ENCODE results near the gene ZNF672. TPM values are rescaled to one million over a fixed set of nuclear protein-coding genes. Genes with fewer than 3 reads are reported as not detected.

Gene ZNF672
- total and polyA plus RNA-seq, 12 donors: 16.1 to 44.4 (median 36.7) TPM

GRCh38 chr1:248856176-248856575 lies 18.2 kb downstream of the ZNF672 start:
- TF ChIP-seq, protein P1, sequence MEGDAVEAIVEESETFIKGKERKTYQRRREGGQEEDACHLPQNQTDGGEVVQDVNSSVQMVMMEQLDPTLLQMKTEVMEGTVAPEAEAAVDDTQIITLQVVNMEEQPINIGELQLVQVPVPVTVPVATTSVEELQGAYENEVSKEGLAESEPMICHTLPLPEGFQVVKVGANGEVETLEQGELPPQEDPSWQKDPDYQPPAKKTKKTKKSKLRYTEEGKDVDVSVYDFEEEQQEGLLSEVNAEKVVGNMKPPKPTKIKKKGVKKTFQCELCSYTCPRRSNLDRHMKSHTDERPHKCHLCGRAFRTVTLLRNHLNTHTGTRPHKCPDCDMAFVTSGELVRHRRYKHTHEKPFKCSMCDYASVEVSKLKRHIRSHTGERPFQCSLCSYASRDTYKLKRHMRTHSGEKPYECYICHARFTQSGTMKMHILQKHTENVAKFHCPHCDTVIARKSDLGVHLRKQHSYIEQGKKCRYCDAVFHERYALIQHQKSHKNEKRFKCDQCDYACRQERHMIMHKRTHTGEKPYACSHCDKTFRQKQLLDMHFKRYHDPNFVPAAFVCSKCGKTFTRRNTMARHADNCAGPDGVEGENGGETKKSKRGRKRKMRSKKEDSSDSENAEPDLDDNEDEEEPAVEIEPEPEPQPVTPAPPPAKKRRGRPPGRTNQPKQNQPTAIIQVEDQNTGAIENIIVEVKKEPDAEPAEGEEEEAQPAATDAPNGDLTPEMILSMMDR (IDR thresholded peaks at IDR 0.05): no peak
- Histone ChIP-seq H3K9me3 (no peaks in the 10 kb centered on the region), H3K27ac (no peak overlapping the region), H3K36me3 (peaks cover 0 to 27% (median 0%) of the 10 kb centered on the region in 9 donors), H3K4me3 (no peak overlapping the region), H3K4me1 (peaks cover 3 to 39% (median 19%) of the 10 kb centered on the region in 9 donors), H3K27me3 (no peaks in the 10 kb centered on the region)
- DNase-seq: no peak
- no peak for ATAC-seq
- 95 to 97% methylated on average over 1 of the region's 1 CpG for WGBS, 2 donors
- intact Hi-C loops (cut with DNase I): no loop called here

DNA sequence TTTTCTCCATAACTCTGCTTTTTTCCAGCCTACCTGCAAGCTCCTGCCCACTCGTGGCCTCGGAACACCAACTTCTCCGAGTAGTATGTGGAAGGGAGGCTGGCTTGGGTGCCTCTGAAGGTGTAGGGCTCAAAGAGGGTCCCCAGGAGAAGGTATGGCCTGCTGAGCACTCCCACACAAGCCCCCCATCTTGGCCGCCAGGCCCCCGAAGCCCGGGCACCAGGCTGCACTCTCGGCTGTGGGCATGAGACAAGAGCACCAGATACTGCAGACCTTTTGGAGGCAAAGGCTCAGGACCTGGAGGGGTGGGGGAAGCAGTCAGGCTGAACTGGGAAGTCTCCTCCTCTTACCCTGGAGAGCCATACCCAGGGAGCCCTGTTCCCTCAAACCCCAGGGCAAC lies 19.2 kb downstream of the ZNF672 start:
- intact Hi-C loops (cut with DNase I): no loop called here
- no peaks in the 10 kb centered on the region for H3K27me3 ChIP-seq
- peaks cover 3 to 39% (median 19%) of the 10 kb centered on the region in 9 donors for H3K4me1 ChIP-seq
- H3K36me3 ChIP-seq: peaks cover 0 to 25% (median 0%) of the 10 kb centered on the region in 9 donors
- WGBS, 2 donors: 94 to 97% methylated on average over 7 of the region's 7 CpGs
- ATAC-seq: no peak
- TF ChIP-seq, protein P1 (IDR thresholded peaks at IDR 0.05): no peak
- DNase-seq: no peak
- no peak overlapping the region for H3K27ac ChIP-seq
- H3K4me3 ChIP-seq: peak overlapping the region in 1 of 10 donors; percentile 70
- no peaks in the 10 kb centered on the region for H3K9me3 ChIP-seq

DNA sequence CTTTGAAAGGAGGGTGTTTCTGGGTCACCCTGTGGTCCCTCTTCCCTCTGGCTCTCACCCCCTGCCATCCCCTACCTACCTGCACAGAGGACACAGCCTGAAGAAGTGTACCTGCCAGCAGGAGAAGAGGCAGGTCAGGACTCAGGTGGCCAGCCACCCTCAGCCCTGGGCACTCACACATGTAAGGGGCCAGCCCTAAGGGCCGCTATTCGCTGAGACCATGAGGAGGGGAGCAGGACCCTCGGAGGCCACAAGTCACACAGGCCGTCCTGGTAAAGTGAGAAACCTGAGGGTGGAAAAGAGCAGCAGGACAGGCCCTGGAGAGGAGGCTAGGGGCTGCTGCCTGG lies 19.7 kb downstream of the ZNF672 start:
- WGBS, 2 donors: 26 to 28% methylated on average over 4 of the region's 4 CpGs
- no peaks in the 10 kb centered on the region for H3K9me3 ChIP-seq
- TF ChIP-seq, protein P1 (IDR thresholded peaks at IDR 0.05): no peak
- ATAC-seq: peak in 1 of 8 donors; percentile 9
- intact Hi-C loops (cut with DNase I): loop anchor here in 6 of 10 donors (1.0 to 2.0 kb wide), 4 partner anchors 18 to 49 kb away; partner anchors contain the start of genes ZNF672 (in 3 of the 6) and PGBD2 (in 1 of the 6)
- no peaks in the 10 kb centered on the region for H3K27me3 ChIP-seq
- no peak for DNase-seq
- H3K36me3 ChIP-seq: peaks cover 0 to 25% (median 0%) of the 10 kb centered on the region in 9 donors
- H3K27ac ChIP-seq: peak overlapping the region in 9 of 10 donors; percentile 76 to 97 (median 93)
- H3K4me1 ChIP-seq: peaks cover 3 to 41% (median 20%) of the 10 kb centered on the region in 9 donors
- H3K4me3 ChIP-seq: peak overlapping the region; percentile 43 to 80 (median 64)

- TF ChIP-seq, protein P1 (IDR thresholded peaks at IDR 0.05): peak in 7 of 9 donors; percentile 17 to 68 (median 40)
- ATAC-seq: peak; percentile 51 to 75 (median 66)
- H3K27me3 ChIP-seq: no peaks in the 10 kb centered on the region
- peak overlapping the region in 9 of 10 donors; percentile 76 to 97 (median 93) for H3K27ac ChIP-seq
- H3K4me3 ChIP-seq: peak overlapping the region; percentile 43 to 80 (median 64)
- H3K36me3 ChIP-seq: peaks cover 0 to 21% (median 0%) of the 10 kb centered on the region in 9 donors
- H3K9me3 ChIP-seq: no peaks in the 10 kb centered on the region
- H3K4me1 ChIP-seq: peaks cover 9 to 42% (median 24%) of the 10 kb centered on the region in 9 donors
- WGBS, 2 donors: 1 to 2% methylated on average over 43 to 45 of the region's 45 CpGs
- DNase-seq: peak; percentile 48 to 69
- intact Hi-C loops (cut with DNase I): loop anchor here in 6 of 10 donors (1.0 to 2.0 kb wide), 4 partner anchors 19 to 49 kb away; partner anchors contain the start of genes ZNF672 (in 3 of the 6) and PGBD2 (in 1 of the 6)
Measured at GRCh38 chr1:248858096-248858890, 20.3 kb downstream of the ZNF672 start.
